Fibroblast of peridontal ligament (primary cell): ENCODE data around the gene PKHD1.

ENCODE experiments used
- DNase-seq: peaks from one replicate; pipeline ENCODE4 v3.0.0-alpha.2; 2010; ENCODE audit errors: extremely low read depth

Gene PKHD1

DNA sequence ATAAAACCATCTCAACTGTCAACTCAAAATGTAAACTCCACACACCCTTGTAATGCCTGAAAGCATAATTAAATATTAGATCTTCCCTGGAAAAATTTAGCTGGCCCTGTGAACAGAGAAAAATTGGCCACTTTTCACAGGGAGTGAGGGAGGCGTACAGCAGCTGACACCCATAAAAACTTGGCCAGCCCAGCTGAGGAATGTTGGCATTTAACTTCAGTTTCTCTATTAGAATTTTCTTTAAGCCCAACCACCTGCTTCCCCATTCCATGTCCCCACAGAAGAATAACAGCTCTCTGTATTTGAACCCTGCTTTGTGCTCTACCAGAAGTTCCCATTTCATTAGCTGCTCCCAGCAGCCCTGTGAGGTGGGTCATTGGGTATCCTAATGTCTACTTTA, 41.0 kb downstream of the PKHD1 start:
- no peak for DNase-seq

DNA sequence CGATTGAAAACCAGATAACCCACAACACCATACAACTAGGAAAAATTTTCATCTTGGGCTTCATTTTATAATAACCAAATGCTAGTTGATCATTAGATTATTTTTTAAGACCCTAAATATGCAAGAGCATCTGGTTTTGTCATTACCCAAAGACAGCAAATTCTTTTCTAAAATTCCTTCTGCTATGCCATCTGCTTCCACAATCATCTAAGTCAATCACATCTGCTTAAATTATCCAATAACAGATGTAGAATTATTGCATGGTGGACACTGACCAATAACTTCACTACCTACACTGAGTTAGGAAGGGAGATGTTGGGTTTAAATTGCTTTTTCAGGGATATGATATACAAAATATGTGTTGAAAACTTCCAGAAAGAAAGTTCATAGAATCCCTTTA, 41.9 kb downstream of the PKHD1 start:
- no peak for DNase-seq

DNA sequence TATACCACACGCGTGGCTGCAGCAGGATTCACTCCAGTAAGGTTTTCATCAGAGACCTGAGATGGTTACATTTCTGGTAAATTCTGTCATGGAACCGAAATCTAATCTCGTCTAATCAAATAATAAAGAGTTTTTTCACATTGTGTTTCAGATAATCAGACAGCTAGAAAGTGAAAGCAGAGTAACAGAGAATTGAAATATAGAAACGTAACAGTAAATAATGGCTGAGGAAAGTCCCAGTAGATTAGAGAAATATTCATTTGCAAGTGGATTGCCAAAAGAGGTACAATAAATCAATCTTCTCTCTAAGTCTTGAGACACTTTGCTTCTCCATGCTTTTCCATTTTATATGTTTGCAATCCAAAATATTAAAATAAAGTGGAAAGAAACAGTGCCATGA, 42.4 kb downstream of the PKHD1 start:
- no peak for DNase-seq

DNA sequence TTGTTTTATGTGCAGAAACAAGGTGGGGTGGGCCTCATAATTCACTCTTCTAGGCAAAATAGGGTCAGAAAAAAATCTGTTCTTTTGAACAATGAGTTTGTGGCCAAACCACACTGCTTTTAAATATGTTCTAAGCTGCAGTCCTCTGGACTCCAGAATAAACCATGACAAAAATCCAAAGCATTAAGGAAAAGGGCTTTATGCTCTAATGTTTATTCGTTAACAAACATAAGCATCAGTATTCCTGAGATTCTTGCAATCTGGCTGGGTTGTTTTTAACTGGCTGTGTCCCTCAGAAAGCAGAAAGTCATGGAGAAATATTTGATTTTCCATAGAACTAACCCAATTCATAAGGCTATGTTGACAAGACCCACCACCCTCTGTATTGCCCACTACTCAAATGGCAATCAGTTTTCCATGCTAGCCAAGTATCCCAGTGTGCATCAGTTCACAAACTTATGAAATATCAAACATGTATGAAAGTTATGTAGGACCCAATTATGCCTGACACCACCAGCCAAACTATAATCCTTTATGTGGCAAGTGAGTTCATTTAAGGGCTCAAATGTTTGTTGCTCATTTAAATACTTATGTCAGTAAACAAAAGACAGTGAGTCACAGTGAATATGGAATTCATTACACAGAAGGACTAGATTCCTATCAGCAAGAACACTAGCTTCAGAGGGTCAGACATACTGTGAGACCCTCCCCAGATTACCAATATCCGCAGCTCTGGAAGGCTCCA, 45.1 kb downstream of the PKHD1 start:
- DNase-seq: no peak

DNA sequence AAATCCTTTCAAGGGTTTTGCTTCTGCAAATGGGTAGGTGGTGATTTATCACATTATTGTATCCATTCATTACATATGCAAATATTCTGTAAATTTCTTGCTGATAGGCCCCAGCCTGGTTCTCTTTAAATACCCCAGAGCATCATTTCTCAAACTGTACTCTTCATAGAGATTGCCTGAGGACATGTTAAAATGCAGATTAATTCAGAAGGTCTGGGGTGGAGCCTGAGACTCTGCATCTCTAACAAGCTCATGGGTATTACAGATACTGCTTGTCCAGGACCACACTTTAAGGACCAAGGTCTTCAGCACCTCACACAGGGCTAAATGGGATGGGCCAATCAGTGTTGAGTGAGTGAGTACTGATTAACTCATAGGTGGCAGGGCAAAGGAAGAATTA, 46.3 kb downstream of the PKHD1 start:
- no peak for DNase-seq

DNA sequence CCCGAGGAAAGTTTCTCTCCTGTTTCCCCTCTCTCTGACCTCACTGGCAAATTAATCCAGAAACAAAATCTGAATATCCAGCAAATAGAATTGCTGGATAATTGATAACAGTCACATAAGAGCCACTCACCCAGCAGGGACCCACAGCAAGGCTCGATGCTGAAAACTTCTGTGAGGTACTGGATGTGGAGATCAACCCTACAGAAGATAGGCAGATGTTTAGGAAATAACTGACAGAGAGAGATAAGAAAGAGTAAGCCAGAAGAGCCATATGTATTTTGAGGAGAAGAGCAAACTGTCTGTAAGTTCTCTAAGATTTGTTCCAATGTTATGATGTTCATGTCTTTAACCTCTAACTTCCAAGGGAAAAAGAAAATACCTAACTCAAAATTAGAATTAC, 59.7 kb downstream of the PKHD1 start:
- DNase-seq: no peak

DNA sequence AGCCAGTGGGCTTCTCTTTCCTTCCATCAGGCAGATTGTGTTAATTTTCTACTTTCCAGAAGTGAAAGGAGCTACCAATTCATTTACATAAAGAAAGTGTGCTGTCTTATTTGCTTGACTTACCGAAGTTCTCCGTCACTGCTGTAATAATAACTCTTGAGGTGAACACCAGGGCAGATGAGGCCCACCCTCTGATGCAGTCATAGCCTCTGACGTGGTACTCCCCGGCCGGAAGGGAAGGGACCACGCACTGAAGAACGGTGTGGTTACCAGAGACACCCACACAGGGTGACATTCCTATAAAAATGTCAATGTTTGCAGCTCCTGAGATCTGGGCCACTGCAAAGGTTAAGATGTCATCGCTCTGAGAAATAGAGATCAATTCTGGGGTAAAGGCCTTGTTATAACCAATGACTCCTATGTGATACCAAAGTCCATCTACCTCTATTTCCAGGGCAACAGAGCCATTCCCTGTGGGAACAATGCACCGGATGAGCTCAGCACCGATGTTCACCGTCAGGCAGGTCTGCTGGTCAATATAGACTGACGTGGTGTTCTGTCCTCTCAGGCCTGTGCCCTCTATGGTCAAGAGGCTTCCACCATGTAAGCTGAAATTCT, 62.9 kb downstream of the PKHD1 start:
- no peak for DNase-seq

DNA sequence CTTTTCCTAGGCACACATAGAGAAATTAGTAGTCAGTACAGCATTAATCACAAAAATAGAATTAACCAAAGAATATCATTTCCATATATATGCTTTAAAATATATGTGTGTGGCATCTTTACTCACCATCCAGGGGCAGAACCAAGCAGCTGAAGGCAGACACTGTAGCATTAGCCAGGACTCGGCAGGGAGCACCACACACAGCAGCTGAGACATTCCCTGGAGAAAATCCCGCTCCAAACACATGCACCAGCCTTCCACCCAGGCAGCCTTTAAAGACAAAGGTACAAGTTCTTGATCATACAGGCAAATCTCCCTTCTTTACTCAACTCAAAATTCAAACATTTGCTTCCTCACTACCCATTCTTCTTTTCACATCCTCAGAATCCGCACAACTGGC, 64.7 kb downstream of the PKHD1 start:
- DNase-seq: no peak

DNA sequence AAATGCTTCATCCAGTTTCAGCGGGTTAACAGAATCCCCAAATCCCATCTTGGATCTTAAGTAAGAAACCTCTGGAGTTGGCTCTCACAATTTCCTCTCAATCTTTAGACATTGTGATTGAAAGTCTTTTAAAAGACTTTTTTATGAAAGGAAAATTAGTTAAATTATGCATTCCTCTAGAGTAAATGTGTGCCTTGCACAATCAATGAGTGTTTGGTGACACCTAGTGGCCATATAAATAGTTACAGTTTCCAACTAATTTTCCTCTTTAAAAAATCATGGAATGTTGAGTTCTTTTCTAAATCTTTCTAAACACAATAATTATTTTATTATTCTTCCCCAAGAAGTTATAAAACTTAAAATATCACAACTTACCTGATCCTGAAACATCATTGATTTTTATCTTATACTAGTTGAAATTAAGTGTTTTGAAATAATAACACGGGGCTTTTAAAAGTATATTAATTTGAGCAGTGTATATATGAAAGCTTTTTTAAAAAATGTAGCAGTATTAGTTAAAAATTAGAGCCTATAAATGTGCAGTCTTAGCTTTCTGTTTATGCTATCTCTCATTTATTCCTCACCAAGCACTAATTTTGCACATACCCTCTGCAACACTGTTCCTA, 66.4 kb downstream of the PKHD1 start:
- DNase-seq: peak; percentile 52

DNA sequence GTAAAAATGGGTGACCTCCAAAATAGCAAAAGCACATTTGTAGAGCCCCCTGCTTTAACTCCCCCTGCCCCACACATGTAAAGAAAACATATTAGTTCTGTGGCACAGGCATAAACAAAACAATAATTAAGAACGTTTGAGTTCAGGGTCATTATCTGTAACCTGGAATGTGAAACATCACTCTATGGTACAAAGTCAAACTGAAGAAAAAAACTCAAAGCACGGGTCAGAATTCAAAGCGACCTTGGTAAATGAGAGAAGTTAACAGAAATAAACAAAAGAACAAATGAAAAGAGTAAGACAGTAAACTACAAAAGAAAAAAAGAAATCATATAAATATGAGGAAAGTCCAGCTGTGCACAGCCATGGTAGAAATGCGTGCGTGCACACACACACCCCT, 67.5 kb downstream of the PKHD1 start:
- DNase-seq: no peak

DNA sequence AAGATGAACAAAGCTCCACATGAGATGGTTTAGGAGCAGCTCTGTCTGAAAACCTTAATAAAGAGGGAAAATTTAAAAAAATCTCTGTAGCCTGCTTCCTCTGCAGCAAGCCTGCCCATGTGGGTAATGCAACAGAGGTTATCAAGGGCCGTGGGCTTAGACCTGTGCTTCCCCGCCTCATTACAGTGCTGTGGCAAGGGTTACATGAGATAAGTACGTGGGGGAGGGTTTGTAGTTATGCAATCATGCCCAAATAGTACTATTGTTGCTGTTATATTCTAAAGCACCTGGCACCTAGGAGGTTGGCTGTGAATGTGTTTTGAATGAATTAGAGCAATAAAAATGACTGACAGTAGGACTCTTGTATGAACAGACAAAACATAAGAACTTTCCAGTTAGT, 68.3 kb downstream of the PKHD1 start:
- DNase-seq: no peak

DNA sequence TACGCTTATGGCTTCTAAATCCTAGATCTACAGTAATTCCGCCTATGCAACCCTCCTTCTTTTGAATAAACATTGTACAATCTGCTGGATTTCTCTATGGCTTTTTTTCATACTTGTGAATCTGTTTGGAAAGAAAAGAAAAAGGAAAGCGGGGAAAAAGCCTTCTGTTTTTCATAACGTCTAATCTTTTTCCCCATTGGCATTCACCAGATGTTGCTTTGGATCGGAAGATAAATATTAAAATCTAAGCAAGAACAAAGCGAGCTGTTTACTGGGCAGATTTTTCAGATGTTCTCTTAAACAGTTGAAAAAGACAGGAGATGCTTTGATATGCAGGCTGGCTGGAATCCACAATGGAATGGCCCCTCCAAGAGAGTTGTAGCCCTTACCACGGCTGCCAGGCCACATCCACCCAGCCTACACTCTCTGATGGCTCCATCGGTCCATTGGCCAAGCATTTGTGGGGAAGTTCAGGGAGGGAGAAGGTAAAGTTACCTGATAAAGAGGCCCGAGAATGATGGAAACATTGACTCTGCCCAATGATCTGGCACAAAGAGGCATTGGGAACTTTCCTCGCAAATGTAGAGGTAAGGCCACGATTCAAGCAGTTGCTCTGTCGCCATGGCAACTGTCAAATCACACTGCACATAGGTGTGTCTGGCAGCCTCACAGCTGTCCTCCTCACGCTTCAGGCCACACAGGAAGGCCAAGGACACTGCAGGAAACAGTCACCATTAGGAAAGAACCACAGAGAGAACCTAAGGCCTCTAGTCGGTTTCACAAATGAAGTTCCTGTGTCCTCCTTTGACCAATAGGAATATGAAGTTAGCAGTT, 70.3 kb downstream of the PKHD1 start:
- no peak for DNase-seq

DNA sequence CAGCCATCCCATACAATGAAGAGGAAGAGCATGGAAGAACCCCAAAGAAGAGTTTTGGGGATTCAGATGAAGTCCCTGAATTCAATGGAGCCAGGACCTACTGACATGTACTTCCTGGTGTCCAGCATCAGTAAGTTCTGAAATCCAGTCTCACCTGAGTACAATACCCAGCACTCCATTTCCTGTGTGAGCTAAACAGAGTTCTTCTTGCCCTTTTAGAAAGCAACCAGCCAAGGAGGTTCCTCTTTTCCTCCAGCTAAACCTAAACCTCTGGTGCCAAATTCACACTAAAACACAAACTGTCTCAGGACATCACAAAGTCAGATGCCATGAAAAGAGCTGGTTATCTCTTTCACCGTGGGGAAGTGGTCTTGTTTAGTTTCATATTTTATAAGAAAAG, 71.5 kb downstream of the PKHD1 start:
- DNase-seq: no peak

DNA sequence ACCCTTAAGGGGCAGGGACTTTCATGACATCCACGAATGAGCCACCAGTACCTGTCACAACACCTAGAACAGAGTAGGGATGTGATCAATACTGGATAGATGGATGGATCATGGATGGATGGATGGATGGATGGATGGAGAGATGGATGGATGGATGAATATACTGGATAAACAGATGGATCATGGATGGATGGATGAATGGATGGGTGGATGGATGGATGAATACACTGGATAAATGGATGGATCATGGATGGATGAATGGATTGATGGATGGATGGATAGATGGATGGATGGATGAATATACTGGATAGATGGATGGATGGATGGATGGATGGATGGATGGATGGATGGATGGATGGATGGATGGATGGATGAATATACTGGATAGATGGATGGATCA, 73.0 kb downstream of the PKHD1 start:
- no peak for DNase-seq

DNA sequence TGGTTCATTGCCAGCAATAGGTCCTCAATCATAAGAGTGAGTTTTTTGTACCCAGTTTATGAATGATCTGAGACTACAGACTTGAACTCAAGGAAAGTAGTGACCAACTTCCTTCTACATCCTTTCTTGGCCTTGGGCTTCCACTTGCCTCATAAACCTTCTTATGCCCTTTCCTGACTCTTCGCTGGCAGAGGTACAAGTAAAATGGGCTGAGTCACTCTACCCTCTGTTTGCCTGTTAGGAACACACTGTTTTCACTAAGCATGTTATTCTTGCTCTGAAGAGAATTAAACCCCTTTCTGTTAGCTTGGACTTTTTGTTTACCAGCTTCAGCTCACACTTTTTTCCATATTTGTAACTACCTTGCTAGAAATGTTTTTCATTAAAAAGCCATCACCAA, 74.4 kb downstream of the PKHD1 start:
- DNase-seq: no peak

DNA sequence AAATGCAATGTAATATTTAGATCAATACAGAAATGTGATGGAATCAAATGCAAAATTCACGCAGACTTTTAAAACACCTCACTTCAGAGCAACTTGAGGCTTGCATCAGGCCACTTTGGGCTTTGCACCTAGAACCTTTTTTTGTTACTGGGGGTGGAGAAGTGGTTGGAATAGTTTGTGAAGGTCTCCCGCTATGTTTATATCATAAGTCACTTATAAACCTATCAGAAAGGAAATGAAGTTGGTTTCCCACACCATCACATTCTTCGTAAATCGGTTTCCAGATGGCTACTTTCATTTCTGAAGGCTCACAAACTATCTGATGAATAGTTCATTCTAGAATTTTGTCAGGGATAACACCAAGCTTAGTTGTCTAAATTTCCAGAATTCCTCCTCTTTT, 74.8 kb downstream of the PKHD1 start:
- DNase-seq: no peak

DNA sequence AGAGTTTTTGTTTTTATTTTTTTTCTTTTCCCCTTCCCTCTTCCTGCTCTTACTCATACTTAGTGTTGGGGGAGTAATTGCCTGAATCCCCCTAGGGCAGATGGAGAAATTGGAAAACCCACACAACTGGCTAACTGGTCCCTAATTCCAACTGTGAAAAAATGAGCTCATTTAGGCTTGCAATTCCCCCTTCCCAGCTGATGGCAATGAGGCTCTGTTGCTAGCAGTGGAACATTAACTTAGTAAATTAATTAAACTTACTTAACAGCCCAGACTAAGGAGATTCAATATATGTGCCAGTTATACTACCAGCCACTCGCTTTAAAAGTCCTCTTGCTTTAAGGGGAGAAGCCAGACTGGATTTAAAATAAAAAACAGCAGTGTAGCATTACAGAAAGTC, 76.6 kb downstream of the PKHD1 start:
- no peak for DNase-seq

DNA sequence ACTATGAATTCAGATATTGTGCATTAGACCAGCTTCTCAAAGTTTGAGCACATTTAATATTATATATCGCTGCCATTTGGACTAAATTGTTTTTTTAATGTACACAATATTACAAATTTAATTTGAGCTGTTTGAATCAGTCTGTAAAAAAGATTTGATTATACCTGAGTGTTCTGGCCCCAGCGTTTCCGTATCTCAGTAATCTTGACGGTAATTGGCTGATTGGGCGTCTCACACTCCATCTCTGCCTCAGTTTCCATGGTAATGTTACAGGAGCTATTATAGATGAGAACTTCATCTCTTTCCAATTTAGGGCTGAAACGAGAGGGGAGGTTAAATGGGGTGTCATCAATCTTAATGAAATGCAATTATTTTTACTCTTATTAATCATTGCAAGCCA, 77.3 kb downstream of the PKHD1 start:
- no peak for DNase-seq

DNA sequence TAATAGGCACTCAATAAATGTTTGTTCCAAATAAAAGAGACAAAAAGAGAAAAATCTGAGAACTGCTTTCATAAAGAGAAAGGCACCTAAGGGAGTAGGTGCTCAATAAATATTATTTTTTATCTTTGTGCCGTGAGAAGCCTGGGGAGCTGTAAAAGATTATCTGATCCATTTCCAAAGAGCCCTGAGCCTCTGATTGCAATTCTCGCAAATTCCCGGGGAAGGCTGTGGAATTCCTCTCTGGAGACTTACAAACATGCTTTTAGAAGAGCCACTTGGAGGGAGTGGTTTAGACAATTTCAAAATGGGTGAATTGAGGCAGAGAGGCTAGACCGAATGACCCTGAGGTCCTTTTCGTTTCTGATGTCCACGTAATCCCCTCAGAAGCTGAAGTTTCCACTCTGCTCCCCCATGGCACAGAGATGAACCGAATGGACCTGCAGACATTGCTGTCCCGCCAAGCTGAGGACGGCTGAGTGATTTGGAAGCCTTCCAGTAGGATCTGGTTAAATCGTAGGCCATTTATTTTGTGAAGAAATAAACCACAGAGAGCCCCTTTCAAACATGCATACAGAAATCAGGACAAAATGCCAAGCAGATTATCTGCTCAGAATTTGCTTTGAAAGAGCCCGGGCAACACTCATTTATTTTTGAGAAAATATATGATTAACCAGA, 77.8 kb downstream of the PKHD1 start:
- DNase-seq: no peak

DNA sequence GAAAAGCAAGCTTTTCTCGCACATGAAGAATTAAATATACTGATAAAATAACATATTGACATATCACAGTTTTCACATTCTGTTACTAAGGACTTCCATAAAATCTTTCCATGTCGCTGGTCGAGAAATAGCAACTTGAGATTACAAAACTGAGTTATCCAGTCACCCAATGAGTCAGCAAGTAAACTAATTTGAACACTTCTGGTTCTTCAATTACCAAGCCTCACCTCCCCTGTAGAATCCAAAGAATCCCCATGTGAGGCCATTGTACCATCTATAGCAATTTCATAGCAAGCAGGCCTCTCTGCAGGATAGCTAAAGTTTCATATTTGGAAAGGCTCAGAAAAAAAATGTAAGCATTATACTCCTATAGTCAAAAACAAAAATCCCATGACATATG, 87.3 kb downstream of the PKHD1 start:
- no peak for DNase-seq

DNA sequence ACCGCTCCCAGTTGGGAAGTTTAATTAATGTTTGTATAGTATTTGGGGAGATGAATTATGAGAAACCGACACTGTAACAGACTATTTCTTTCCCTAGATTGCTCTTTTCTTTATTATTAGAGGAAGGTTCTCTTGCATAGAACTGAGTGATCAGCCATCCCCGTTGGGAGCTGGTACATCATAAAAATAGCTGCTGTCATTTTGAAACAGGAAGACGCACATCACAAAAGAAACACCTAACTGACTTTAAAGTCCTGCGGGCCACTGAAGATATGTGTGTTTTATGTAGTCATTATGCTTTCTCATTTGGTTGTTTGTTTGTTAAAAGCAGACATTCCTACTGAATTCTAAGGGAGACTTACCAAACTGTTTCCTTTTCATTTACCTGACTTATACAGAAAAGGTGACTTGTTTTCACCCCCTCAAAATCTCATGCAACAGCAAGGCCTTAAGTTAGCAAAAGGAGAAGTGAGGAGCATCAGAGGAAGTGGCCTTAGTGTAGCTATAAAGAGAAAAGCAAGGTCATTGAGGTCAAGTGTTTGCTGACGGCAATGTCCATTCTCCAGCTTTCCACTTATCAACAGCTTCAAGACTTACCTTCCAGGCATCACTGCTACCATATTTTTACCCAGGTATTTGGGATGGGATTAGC, 91.0 kb downstream of the PKHD1 start:
- no peak for DNase-seq
